Measurements from ENCODE around the gene PROSER2. TPM values are rescaled to one million over a fixed set of nuclear protein-coding genes. Genes with fewer than 3 reads are reported as not detected.
"Not testable (repeated sequence)": the region's sequence is repeated elsewhere in the genome, so short reads cannot be mapped to it uniquely, and the experiment has no call there.

PROSER2 gene
- total RNA-seq, 2 experiments from 2014 or later = 0.29 to 0.74 TPM

DNA sequence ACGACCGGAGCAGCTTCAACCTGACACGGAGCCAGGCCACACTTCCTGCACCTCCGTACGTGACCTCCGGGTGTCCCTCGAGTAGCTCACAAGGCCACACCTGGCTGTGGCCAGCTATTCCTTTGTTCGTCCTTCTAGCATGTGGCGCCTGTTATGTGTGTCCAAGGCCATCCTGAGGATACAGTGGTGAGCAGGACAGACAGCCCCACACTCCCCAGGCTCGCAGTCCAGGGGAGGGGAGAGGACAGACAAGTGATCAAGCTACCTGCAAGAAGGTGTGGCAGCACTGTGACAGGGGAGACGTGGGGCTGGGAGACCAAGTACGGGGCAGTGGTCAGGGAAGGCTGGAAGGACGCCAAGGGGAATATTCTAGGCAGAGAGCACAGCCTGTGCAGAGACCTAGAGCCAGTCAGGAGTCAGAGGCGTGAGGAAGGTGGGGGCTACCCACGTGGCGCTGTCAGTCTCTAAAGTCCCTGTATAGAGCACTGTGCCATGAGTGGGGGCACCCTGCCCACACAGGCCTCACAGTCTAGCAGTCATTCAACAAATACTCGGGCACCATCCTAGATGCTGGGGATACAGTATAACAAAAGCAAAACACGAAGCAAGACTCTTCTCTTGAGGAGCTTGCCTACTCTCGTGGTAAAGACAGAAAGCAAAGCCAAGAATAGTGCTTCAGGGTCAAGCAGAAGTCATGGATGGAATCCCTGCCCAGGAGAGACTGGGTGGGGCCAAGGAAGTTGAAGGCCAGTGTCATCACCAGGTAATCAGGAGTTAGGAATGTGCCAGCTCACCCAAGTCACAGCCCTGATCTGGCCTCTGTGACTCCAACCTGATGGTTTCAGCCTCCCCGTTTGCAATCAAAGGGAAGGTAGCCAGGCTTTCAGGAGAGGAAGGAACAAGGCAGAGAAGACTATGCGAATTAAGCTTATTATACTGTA lies 58.6 kb downstream of the PROSER2 start:
- DNase-seq = no peak
- POLR2A ChIA-PET = interaction anchor here (1.5 kb wide), 1 partner anchor 14 kb away, joined by 6 read pairs; no protein-coding TSS in a partner anchor
- CTCF ChIA-PET = interaction anchor here (0.6 kb wide), 1 partner anchor 128 kb away, joined by 3 read pairs; no protein-coding TSS in a partner anchor
- H3K9me3 Mint-ChIP-seq (ENCODE audit: insufficient read depth) = no peaks in the 10 kb centered on the region
- no peaks in the 10 kb centered on the region for H3K27me3 Mint-ChIP-seq (ENCODE audit: low read depth)
- no peak for ATAC-seq
- no peak overlapping the region for H3K4me3 Mint-ChIP-seq
- H3K36me3 Mint-ChIP-seq (ENCODE audit: low read depth) = no peaks in the 10 kb centered on the region
- no peak overlapping the region for H3K27ac Mint-ChIP-seq
- peaks cover 6% of the 10 kb centered on the region for H3K4me1 Mint-ChIP-seq (ENCODE audit: low read depth)

DNA sequence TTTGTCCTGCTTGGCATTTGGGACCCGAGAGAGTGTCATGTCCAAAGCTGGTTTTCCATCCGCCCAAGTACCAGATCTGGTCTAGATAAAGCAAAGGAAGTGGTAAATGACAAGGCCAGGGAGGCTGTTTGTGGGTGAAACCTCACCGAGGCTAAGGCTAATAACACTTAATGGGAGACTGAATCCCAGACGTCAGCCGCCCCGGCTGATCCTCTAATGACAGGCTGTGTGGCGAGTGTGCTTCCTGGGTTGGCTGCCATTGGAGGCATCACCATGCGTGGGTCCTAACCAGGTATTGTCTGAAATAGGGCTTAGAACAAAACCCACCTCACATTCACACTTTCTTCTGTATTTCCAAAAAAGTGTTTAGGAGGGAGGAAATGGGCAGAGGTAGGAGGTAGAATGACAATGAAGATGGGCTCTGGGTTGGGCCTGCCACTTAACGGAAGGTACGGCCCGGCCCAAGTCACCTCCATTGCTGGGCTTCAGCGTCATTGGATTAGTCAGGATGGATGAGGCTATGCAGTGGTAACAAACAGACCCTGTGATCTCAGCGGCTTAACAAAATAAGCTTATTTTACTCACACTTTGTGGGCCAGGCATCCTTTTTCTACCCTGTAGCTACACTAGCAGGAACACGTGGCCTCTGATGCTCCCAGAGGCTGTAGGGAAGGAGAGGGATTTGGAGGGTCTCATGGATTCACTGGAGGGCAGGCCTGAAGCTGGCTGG lies 59.7 kb downstream of the PROSER2 start:
- H3K27ac Mint-ChIP-seq = no peak overlapping the region
- CTCF ChIA-PET = no interaction called here
- peaks cover 6% of the 10 kb centered on the region for H3K4me1 Mint-ChIP-seq (ENCODE audit: low read depth)
- no peak for DNase-seq
- H3K27me3 Mint-ChIP-seq (ENCODE audit: low read depth) = no peaks in the 10 kb centered on the region
- H3K9me3 Mint-ChIP-seq (ENCODE audit: insufficient read depth) = no peaks in the 10 kb centered on the region
- POLR2A ChIA-PET = interaction anchor here (1.5 kb wide), 1 partner anchor 15 kb away, joined by 6 read pairs; no protein-coding TSS in a partner anchor
- ATAC-seq = no peak
- no peaks in the 10 kb centered on the region for H3K36me3 Mint-ChIP-seq (ENCODE audit: low read depth)
- no peak overlapping the region for H3K4me3 Mint-ChIP-seq

- no peak for DNase-seq
- no peaks in the 10 kb centered on the region for H3K27me3 Mint-ChIP-seq (ENCODE audit: low read depth)
- ChIA-PET CTCF (no interaction called here), POLR2A (no interaction called here)
- peaks cover 6% of the 10 kb centered on the region for H3K4me1 Mint-ChIP-seq (ENCODE audit: low read depth)
- H3K4me3 Mint-ChIP-seq = no peak overlapping the region
- ATAC-seq = no peak
- H3K36me3 Mint-ChIP-seq (ENCODE audit: low read depth) = no peaks in the 10 kb centered on the region
- H3K27ac Mint-ChIP-seq = no peak overlapping the region
- H3K9me3 Mint-ChIP-seq (ENCODE audit: insufficient read depth) = no peaks in the 10 kb centered on the region
These were observed 61.7 kb downstream of the PROSER2 start for GRCh38 chr10:11884706-11885423.

GRCh38 chr10:11885437-11886137 lies 62.4 kb downstream of the PROSER2 start:
- no peak overlapping the region for H3K4me3 Mint-ChIP-seq
- no peaks in the 10 kb centered on the region for H3K27me3 Mint-ChIP-seq (ENCODE audit: low read depth)
- ChIA-PET CTCF (interaction anchor here (0.9 kb wide), 1 partner anchor 32 kb away, joined by 3 read pairs; no protein-coding TSS in a partner anchor), POLR2A (no interaction called here)
- no peaks in the 10 kb centered on the region for H3K36me3 Mint-ChIP-seq (ENCODE audit: low read depth)
- DNase-seq (no peak), ATAC-seq (no peak)
- H3K27ac Mint-ChIP-seq = no peak overlapping the region
- H3K4me1 Mint-ChIP-seq (ENCODE audit: low read depth) = peaks cover 6% of the 10 kb centered on the region
- no peaks in the 10 kb centered on the region for H3K9me3 Mint-ChIP-seq (ENCODE audit: insufficient read depth)

DNA sequence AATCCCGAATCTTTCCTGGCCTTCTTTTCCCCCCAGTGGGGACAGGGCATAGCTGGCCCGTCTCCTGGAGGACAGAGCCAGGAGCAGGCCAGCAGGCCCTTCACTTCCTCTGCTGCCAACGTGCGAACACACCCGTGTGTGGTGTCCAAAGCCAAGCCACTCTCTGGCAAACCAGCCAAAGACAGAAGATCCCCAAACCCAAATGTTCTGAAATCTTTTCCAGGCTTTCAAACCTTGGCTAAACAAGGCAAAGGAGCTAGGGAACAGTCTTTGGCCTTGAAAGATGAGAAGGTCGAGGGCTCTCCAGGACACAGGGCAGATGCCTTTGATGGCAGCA lies 63.0 kb downstream of the PROSER2 start:
- H3K4me1 Mint-ChIP-seq (ENCODE audit: low read depth) = peaks cover 6% of the 10 kb centered on the region
- H3K4me3 Mint-ChIP-seq = no peak overlapping the region
- H3K9me3 Mint-ChIP-seq (ENCODE audit: insufficient read depth) = no peaks in the 10 kb centered on the region
- no peaks in the 10 kb centered on the region for H3K36me3 Mint-ChIP-seq (ENCODE audit: low read depth)
- ATAC-seq = no peak
- ChIA-PET CTCF (interaction anchor here (0.9 kb wide), 1 partner anchor 33 kb away, joined by 3 read pairs; no protein-coding TSS in a partner anchor), POLR2A (no interaction called here)
- H3K27me3 Mint-ChIP-seq (ENCODE audit: low read depth) = no peaks in the 10 kb centered on the region
- DNase-seq = no peak
- H3K27ac Mint-ChIP-seq = no peak overlapping the region

- POLR2A ChIA-PET = no interaction called here
- no peaks in the 10 kb centered on the region for H3K27me3 Mint-ChIP-seq (ENCODE audit: low read depth)
- H3K36me3 Mint-ChIP-seq (ENCODE audit: low read depth) = no peaks in the 10 kb centered on the region
- CTCF ChIA-PET = no interaction called here
- peaks cover 6% of the 10 kb centered on the region for H3K4me1 Mint-ChIP-seq (ENCODE audit: low read depth)
- H3K27ac Mint-ChIP-seq = no peak overlapping the region
- ATAC-seq (no peak), DNase-seq (no peak)
- no peaks in the 10 kb centered on the region for H3K9me3 Mint-ChIP-seq (ENCODE audit: insufficient read depth)
- no peak overlapping the region for H3K4me3 Mint-ChIP-seq
These were observed 63.7 kb downstream of the PROSER2 start for GRCh38 chr10:11886851-11887250.

DNA sequence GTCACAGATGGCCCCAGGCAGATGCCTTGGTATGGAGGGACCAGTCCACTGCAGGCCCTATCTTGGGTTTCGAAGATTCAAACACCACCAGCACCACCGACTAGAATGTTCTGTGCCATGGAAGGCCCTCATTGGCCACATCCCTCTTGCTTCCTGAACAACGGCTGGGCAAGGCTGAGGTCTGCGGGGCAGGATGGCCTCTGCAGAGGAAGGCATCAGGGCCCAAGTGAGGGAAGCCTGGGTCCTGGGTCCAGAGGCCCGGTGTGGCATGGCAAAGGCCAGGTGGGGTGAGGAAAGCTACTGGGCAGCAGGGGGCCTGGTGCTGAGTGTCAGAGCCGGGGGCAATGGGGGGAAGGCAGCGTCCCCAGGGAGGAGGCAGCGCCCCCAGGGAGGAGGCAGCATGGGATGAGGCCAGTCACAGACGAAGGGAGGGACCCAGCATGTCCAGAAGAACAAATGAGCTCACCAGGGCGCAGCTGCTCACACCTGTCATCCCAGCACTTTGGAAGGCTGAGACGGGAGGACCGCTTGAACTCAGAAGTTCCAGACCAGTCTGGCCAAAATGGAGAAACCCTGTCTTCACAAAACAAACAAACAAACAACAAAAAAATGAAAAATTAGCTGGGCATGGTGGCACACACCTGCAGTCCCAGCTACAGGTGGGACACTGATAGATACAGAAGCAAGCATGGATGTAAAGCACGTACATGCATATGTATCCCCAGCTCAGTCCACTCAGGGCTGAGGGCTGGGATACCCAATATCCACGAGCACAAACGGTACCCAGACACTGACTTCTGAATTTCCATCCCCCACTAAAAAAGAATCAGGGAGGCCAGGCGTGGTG lies 64.4 kb downstream of the PROSER2 start:
- Mint-ChIP-seq H3K36me3 (ENCODE audit: low read depth) (no peaks in the 10 kb centered on the region), H3K4me3 (no peak overlapping the region), H3K27ac (no peak overlapping the region), H3K4me1 (ENCODE audit: low read depth) (peaks cover 2% of the 10 kb centered on the region), H3K27me3 (ENCODE audit: low read depth) (no peaks in the 10 kb centered on the region), H3K9me3 (ENCODE audit: insufficient read depth) (no peaks in the 10 kb centered on the region)
- CTCF ChIA-PET = no interaction called here
- ATAC-seq (no peak), DNase-seq (no peak)
- POLR2A ChIA-PET = no interaction called here

DNA sequence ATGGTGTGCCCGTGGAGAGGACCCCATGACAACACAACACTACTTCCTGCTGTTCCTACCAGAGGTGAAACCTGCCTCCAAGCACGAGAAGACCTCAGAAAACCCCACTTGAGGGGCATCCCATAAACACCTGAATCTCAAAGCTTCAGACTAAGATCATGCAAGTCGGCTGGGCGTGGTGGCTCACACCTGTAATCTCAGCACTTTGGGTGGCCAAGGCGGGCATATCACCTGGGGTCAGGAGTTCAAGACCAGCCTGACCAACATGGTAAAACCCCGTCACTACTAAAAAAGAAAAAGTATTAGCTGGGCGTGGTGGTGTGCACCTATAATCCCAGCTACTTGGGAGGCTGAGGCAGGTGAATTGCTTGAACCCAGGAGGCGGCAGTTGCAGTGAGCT lies 66.1 kb downstream of the PROSER2 start:
- H3K4me1 Mint-ChIP-seq (ENCODE audit: low read depth); H3K4me3 Mint-ChIP-seq; H3K27ac Mint-ChIP-seq; DNase-seq; ATAC-seq; H3K36me3 Mint-ChIP-seq (ENCODE audit: low read depth); CTCF ChIA-PET; H3K9me3 Mint-ChIP-seq (ENCODE audit: insufficient read depth); H3K27me3 Mint-ChIP-seq (ENCODE audit: low read depth); POLR2A ChIA-PET: not testable (repeated sequence)

GRCh38 chr10:11891776-11892486 lies 68.8 kb downstream of the PROSER2 start:
- no peak for ATAC-seq
- CTCF ChIA-PET = no interaction called here
- no peaks in the 10 kb centered on the region for H3K9me3 Mint-ChIP-seq (ENCODE audit: insufficient read depth)
- no peaks in the 10 kb centered on the region for H3K36me3 Mint-ChIP-seq (ENCODE audit: low read depth)
- DNase-seq = no peak
- no peak overlapping the region for H3K4me3 Mint-ChIP-seq
- H3K27ac Mint-ChIP-seq = no peak overlapping the region
- no peaks in the 10 kb centered on the region for H3K4me1 Mint-ChIP-seq (ENCODE audit: low read depth)
- no peaks in the 10 kb centered on the region for H3K27me3 Mint-ChIP-seq (ENCODE audit: low read depth)
- POLR2A ChIA-PET = no interaction called here

GRCh38 chr10:11893749-11894278 lies 70.7 kb downstream of the PROSER2 start:
- no peak overlapping the region for H3K4me3 Mint-ChIP-seq
- ChIA-PET POLR2A (no interaction called here), CTCF (no interaction called here)
- no peak for DNase-seq
- no peaks in the 10 kb centered on the region for H3K9me3 Mint-ChIP-seq (ENCODE audit: insufficient read depth)
- no peaks in the 10 kb centered on the region for H3K27me3 Mint-ChIP-seq (ENCODE audit: low read depth)
- H3K27ac Mint-ChIP-seq = no peak overlapping the region
- no peak for ATAC-seq
- H3K36me3 Mint-ChIP-seq (ENCODE audit: low read depth) = no peaks in the 10 kb centered on the region
- H3K4me1 Mint-ChIP-seq (ENCODE audit: low read depth) = no peaks in the 10 kb centered on the region

All from activated CD8-positive, alpha-beta T cell treated with anti-CD3 and anti-CD28 coated beads, Interleukin-2, amount 10 ng/mL, durations not matched to agents 7 days and 5 days (primary cell).